Natural killer cell (primary cell): ENCODE measurements around the gene CCSAP. TPM values are rescaled to one million over a fixed set of nuclear protein-coding genes. Genes with fewer than 3 reads are reported as not detected.

ENCODE experiments used
- ATAC-seq, 3 donors: fragments of 150-1000 bp in 2 of 3; fragments of 200-7000 bp in 1 of 3; cut with Tn5 transposase; 1 replicate in 1 of 3; 2 replicates in 2 of 3; pipeline ENCODE4 v1.10.0; 2021; ENCODE audit warnings: mild to moderate bottlenecking in 2 of 3, moderate library complexity in 2 of 3
- DNase-seq, 2 donors: peaks; one replicate each; pipeline versions ENCODE4 v3.0.0 to v3.0.0-alpha.2; 2013 to 2021; ENCODE audit warnings: mixed read lengths in 1 of 2
- H3K27ac ChIP-seq: one replicate; pipeline ENCODE4 v1.5.1; 2013; ENCODE audit warnings: mild to moderate bottlenecking, low read length
- H3K27me3 ChIP-seq: one replicate; pipeline ENCODE4 v1.6.1; 2013; ENCODE audit warnings: low read length; ENCODE audit not compliant: control insufficient read depth, insufficient read depth
- H3K36me3 ChIP-seq: one replicate; pipeline ENCODE4 v1.6.1; 2013; ENCODE audit warnings: low read length; ENCODE audit not compliant: control insufficient read depth, insufficient read depth
- H3K4me1 ChIP-seq: one replicate; pipeline ENCODE4 v1.6.1; 2013; ENCODE audit warnings: low read length; ENCODE audit not compliant: control insufficient read depth, insufficient read depth
- H3K4me3 ChIP-seq: one replicate; pipeline ENCODE4 v1.5.1; 2013; ENCODE audit warnings: low read length
- H3K9me3 ChIP-seq: one replicate; pipeline ENCODE4 v1.6.1; 2013; ENCODE audit warnings: low read length; ENCODE audit not compliant: control insufficient read depth, insufficient read depth
- H3K27ac Mint-ChIP-seq, 2 donors: one replicate each; pipeline ENCODE4 v1.8.0; 2022; ENCODE audit warnings: mild to moderate bottlenecking in 2 of 2, mixed read lengths in 2 of 2, moderate library complexity in 1 of 2
- H3K27me3 Mint-ChIP-seq, 2 donors: one replicate each; pipeline ENCODE4 v1.8.0; 2022; ENCODE audit warnings: low read depth in 2 of 2, mixed read lengths in 2 of 2
- H3K36me3 Mint-ChIP-seq: one replicate; pipeline ENCODE4 v1.8.0; 2022; ENCODE audit warnings: mixed read lengths
- H3K4me1 Mint-ChIP-seq, 2 donors: one replicate each; pipeline ENCODE4 v1.8.0; 2022; ENCODE audit warnings: mixed read lengths in 2 of 2
- H3K4me3 Mint-ChIP-seq: one replicate; pipeline ENCODE4 v1.8.0; 2022; ENCODE audit warnings: mild to moderate bottlenecking, moderate library complexity, mixed read lengths
- H3K9me3 Mint-ChIP-seq, 2 donors: one replicate each; pipeline ENCODE4 v1.8.0; 2022; ENCODE audit warnings: mixed read lengths in 2 of 2
- WGBS: methylation state at CpG from one replicate; pipeline ENCODE4 v1.1.7; 2013; ENCODE audit warnings: missing lambda C conversion rate; ENCODE audit not compliant: insufficient coverage; 5-methylcytosine and 5-hydroxymethylcytosine counted together
- intact Hi-C: fragments of 100-400 bp; cut with micrococcal nuclease; formaldehyde crosslinking; loops from one replicate; pipeline ENCODE4 v1.14.2; 2022
- total RNA-seq, 4 donors: library from RNA; stranded (reverse); fragments of 120-200 nt in 1 of 4; gene quantifications; one replicate each; pipeline versions ENCODE4 v1.2.3 to v1.2.4, GENCODE V29; 2013 to 2022
- TF ChIP-seq, protein P1 (sequence below): fragments of 200-600 bp; IDR thresholded peaks from one replicate; pipeline ENCODE4 v1.8.0; 2022; ENCODE audit warnings: antibody characterized with exemption

Gene CCSAP
- total RNA-seq, 3 donors from 2014 or later (not counting 1 experiment from before 2014, with no cell fraction given) = 6.8 to 14.0 (median 10.2) TPM

DNA sequence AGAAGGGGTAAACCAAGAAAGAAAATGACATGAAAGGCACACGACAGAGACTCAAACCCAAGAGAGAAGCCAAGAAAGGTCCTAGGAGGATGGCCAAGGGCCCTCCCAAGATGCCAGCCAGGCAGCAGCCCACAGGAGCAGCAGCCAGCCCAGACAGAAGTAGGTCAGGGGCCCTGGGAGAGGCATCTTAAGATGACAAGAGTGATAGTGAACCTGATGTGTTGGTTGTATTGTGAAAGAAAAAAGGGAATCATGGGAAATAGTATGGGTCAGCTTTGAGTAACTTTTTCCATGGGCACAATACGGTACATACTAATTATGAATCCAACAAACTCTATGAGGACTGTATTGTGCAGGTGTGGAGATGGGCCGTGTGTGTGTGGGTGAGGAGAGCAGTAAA is 3.3 kb downstream of the CCSAP start:
- DNase-seq (peak in 1 of 2 donors; percentile 19), ATAC-seq (no peak)
- TF ChIP-seq, protein P1, sequence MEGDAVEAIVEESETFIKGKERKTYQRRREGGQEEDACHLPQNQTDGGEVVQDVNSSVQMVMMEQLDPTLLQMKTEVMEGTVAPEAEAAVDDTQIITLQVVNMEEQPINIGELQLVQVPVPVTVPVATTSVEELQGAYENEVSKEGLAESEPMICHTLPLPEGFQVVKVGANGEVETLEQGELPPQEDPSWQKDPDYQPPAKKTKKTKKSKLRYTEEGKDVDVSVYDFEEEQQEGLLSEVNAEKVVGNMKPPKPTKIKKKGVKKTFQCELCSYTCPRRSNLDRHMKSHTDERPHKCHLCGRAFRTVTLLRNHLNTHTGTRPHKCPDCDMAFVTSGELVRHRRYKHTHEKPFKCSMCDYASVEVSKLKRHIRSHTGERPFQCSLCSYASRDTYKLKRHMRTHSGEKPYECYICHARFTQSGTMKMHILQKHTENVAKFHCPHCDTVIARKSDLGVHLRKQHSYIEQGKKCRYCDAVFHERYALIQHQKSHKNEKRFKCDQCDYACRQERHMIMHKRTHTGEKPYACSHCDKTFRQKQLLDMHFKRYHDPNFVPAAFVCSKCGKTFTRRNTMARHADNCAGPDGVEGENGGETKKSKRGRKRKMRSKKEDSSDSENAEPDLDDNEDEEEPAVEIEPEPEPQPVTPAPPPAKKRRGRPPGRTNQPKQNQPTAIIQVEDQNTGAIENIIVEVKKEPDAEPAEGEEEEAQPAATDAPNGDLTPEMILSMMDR = no peak
- Histone ChIP-seq H3K36me3 (no peaks in the 10 kb centered on the region), H3K9me3 (no peaks in the 10 kb centered on the region), H3K27ac (no peak overlapping the region), H3K4me3 (no peak overlapping the region), H3K4me1 (peaks cover 21% of the 10 kb centered on the region), H3K27me3 (no peaks in the 10 kb centered on the region)
- 87% methylated on average over 2 of the region's 3 CpGs for WGBS
- H3K9me3 Mint-ChIP-seq = no peaks in the 10 kb centered on the region
- peaks cover 0 to 3% of the 10 kb centered on the region in 2 donors for H3K27me3 Mint-ChIP-seq
- peak overlapping the region; percentile 26 for H3K4me3 Mint-ChIP-seq
- peaks cover 39 to 46% of the 10 kb centered on the region in 2 donors for H3K4me1 Mint-ChIP-seq
- H3K36me3 Mint-ChIP-seq = peaks cover 3% of the 10 kb centered on the region
- intact Hi-C loops = no loop called here
- H3K27ac Mint-ChIP-seq = no peak overlapping the region

DNA sequence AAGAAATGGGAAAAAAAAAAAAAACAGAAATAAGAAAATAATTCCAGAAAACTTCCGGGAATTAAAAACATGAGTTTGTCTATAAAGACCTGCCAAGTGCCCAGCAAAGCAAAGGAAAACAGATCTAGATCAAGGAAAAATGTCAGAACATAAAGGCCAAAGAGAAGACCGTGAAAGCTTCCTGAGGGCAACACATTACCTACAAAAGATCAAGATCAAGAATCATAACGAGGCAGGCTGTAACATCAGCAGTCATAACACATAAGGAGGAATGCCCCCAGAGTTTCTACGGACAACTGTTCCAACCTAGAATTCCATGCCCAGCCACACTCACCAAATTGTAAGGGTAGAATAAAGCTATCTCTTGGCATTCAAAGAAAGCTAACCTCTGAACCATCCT is 3.8 kb downstream of the CCSAP start:
- H3K9me3 Mint-ChIP-seq = no peaks in the 10 kb centered on the region
- Histone ChIP-seq H3K27ac (no peak overlapping the region), H3K4me3 (no peak overlapping the region), H3K36me3 (no peaks in the 10 kb centered on the region), H3K27me3 (no peaks in the 10 kb centered on the region), H3K9me3 (peaks cover under 1% of the 10 kb centered on the region), H3K4me1 (peaks cover 21% of the 10 kb centered on the region)
- H3K4me1 Mint-ChIP-seq = peaks cover 39 to 46% of the 10 kb centered on the region in 2 donors
- no peak for ATAC-seq
- H3K27ac Mint-ChIP-seq = no peak overlapping the region
- intact Hi-C loops = no loop called here
- 92% methylated on average over 4 of the region's 4 CpGs for WGBS
- TF ChIP-seq, protein P1 = no peak
- H3K36me3 Mint-ChIP-seq = peaks cover 7% of the 10 kb centered on the region
- no peak for DNase-seq
- H3K4me3 Mint-ChIP-seq = peak overlapping the region; percentile 62
- no peaks in the 10 kb centered on the region for H3K27me3 Mint-ChIP-seq

DNA sequence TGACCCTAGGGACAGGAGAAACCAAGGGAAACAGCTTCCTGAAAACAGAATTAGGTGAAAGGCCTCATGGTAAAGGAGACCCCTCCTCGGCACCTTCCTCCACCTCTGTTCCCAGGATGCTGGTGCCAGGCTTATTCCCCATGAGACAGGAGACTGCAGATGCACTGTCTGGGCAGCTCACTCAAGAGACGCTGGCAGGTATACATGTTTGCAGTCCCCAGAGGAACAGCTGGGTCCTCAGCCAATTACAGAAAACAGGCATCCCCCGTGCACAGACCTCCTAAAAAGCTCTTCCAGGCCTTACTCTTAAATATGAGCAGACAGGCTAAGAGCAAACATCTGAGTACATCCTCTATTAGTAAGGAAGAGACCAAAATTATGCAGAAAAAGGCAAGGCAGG is 6.5 kb downstream of the CCSAP start:
- peaks cover 7% of the 10 kb centered on the region for H3K36me3 Mint-ChIP-seq
- H3K27ac ChIP-seq = no peak overlapping the region
- H3K27me3 Mint-ChIP-seq = no peaks in the 10 kb centered on the region
- H3K9me3 ChIP-seq = peaks cover 3% of the 10 kb centered on the region
- ATAC-seq (no peak), DNase-seq (no peak)
- peak overlapping the region in 1 of 2 donors; percentile 18 for H3K27ac Mint-ChIP-seq
- WGBS = 92% methylated on average over 3 of the region's 3 CpGs
- H3K4me1 Mint-ChIP-seq = peaks cover 26 to 34% of the 10 kb centered on the region in 2 donors
- H3K27me3 ChIP-seq = no peaks in the 10 kb centered on the region
- H3K9me3 Mint-ChIP-seq = no peaks in the 10 kb centered on the region
- TF ChIP-seq, protein P1 = no peak
- intact Hi-C loops = no loop called here
- no peak overlapping the region for H3K4me3 Mint-ChIP-seq
- H3K4me1 ChIP-seq = peaks cover 6% of the 10 kb centered on the region
- H3K36me3 ChIP-seq = no peaks in the 10 kb centered on the region
- H3K4me3 ChIP-seq = no peak overlapping the region

GRCh38 chr1:229334716-229335115 is 8.1 kb downstream of the CCSAP start:
- no peak overlapping the region for H3K4me3 ChIP-seq
- 100% methylated on average over 2 of the region's 2 CpGs for WGBS
- intact Hi-C loops = no loop called here
- H3K9me3 ChIP-seq = peaks cover 3% of the 10 kb centered on the region
- no peaks in the 10 kb centered on the region for H3K4me1 ChIP-seq
- H3K27me3 Mint-ChIP-seq = no peaks in the 10 kb centered on the region
- no peak overlapping the region for H3K4me3 Mint-ChIP-seq
- H3K27me3 ChIP-seq = no peaks in the 10 kb centered on the region
- DNase-seq (no peak), ATAC-seq (no peak)
- H3K4me1 Mint-ChIP-seq = peaks cover 19 to 24% of the 10 kb centered on the region in 2 donors
- peaks cover 7% of the 10 kb centered on the region for H3K36me3 Mint-ChIP-seq
- TF ChIP-seq, protein P1 = no peak
- no peak overlapping the region for H3K27ac Mint-ChIP-seq
- no peaks in the 10 kb centered on the region for H3K36me3 ChIP-seq
- H3K27ac ChIP-seq = no peak overlapping the region
- H3K9me3 Mint-ChIP-seq = no peaks in the 10 kb centered on the region
